ENCODE results near the gene ITGB8. TPM values are rescaled to one million over a fixed set of nuclear protein-coding genes. Genes with fewer than 3 reads are reported as not detected.
"Not testable (repeated sequence)": the region's sequence is repeated elsewhere in the genome, so short reads cannot be mapped to it uniquely, and the experiment has no call there.

ITGB8 gene
- total RNA-seq, 2 donors from 2014 or later, result 6.5 to 7.6 TPM

- H3K36me3 Mint-ChIP-seq (ENCODE audit: low read depth), result peaks cover 25% of the 10 kb centered on the region
- H3K27me3 Mint-ChIP-seq (ENCODE audit: insufficient read depth), result no peaks in the 10 kb centered on the region
- no peak for DNase-seq
- H3K4me3 Mint-ChIP-seq, result no peak overlapping the region
- Histone ChIP-seq H3K9ac (ENCODE audit: extremely low read depth, low read length, poor library complexity, severe bottlenecking) (no peak overlapping the region), H3K27ac (ENCODE audit: low read depth, low read length) (no peak overlapping the region), H3K27me3 (ENCODE audit: control insufficient read depth, insufficient read depth, low read length, poor library complexity, severe bottlenecking) (no peaks in the 10 kb centered on the region), H3K4me1 (ENCODE audit: control insufficient read depth, insufficient read depth, low read length) (no peaks in the 10 kb centered on the region), H3K4me3 (ENCODE audit: low read length) (no peak overlapping the region), H3K36me3 (ENCODE audit: control insufficient read depth, insufficient read depth, low read length) (peaks cover 29% of the 10 kb centered on the region), H3K9me3 (ENCODE audit: control insufficient read depth, low read length) (peaks cover 4% of the 10 kb centered on the region)
- no peak overlapping the region for H3K27ac Mint-ChIP-seq
- H3K4me1 Mint-ChIP-seq, result no peaks in the 10 kb centered on the region
- TF ChIP-seq, protein P1, sequence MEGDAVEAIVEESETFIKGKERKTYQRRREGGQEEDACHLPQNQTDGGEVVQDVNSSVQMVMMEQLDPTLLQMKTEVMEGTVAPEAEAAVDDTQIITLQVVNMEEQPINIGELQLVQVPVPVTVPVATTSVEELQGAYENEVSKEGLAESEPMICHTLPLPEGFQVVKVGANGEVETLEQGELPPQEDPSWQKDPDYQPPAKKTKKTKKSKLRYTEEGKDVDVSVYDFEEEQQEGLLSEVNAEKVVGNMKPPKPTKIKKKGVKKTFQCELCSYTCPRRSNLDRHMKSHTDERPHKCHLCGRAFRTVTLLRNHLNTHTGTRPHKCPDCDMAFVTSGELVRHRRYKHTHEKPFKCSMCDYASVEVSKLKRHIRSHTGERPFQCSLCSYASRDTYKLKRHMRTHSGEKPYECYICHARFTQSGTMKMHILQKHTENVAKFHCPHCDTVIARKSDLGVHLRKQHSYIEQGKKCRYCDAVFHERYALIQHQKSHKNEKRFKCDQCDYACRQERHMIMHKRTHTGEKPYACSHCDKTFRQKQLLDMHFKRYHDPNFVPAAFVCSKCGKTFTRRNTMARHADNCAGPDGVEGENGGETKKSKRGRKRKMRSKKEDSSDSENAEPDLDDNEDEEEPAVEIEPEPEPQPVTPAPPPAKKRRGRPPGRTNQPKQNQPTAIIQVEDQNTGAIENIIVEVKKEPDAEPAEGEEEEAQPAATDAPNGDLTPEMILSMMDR (conservative IDR thresholded peaks at IDR 0.05), result no peak
- WGBS, 2 experiments (ENCODE audit: insufficient coverage in 1 of 2, insufficient read length in 1 of 2), result 100% methylated on average over 1 of the region's 1 CpG; no CpG with 5 or more reads in 1 of the 2 experiments
- no peaks in the 10 kb centered on the region for H3K9me3 Mint-ChIP-seq
Measured at GRCh38 chr7:20385126-20385525, 54.4 kb downstream of the ITGB8 start.

- no peak for DNase-seq
- Histone ChIP-seq H3K27ac (ENCODE audit: low read depth, low read length) (no peak overlapping the region), H3K9ac (ENCODE audit: extremely low read depth, low read length, poor library complexity, severe bottlenecking) (no peak overlapping the region), H3K36me3 (ENCODE audit: control insufficient read depth, insufficient read depth, low read length) (peaks cover 19% of the 10 kb centered on the region), H3K27me3 (ENCODE audit: control insufficient read depth, insufficient read depth, low read length, poor library complexity, severe bottlenecking) (no peaks in the 10 kb centered on the region), H3K4me3 (ENCODE audit: low read length) (no peak overlapping the region), H3K9me3 (ENCODE audit: control insufficient read depth, low read length) (no peaks in the 10 kb centered on the region), H3K4me1 (ENCODE audit: control insufficient read depth, insufficient read depth, low read length) (no peaks in the 10 kb centered on the region)
- no peak overlapping the region for H3K27ac Mint-ChIP-seq
- no peaks in the 10 kb centered on the region for H3K9me3 Mint-ChIP-seq
- no peaks in the 10 kb centered on the region for H3K27me3 Mint-ChIP-seq (ENCODE audit: insufficient read depth)
- H3K4me3 Mint-ChIP-seq, result no peak overlapping the region
- 100% methylated on average over 1 of the region's 1 CpG for WGBS, 2 experiments (ENCODE audit: insufficient coverage in 1 of 2, insufficient read length in 1 of 2)
- H3K36me3 Mint-ChIP-seq (ENCODE audit: low read depth), result peaks cover 12% of the 10 kb centered on the region
- TF ChIP-seq, protein P1 (conservative IDR thresholded peaks at IDR 0.05), result no peak
- no peaks in the 10 kb centered on the region for H3K4me1 Mint-ChIP-seq
Measured at GRCh38 chr7:20388084-20388483, 57.4 kb downstream of the ITGB8 start.

GRCh38 chr7:20389192-20389591, 58.5 kb downstream of the ITGB8 start:
- not testable (repeated sequence) for H3K4me1 Mint-ChIP-seq; H3K4me3 Mint-ChIP-seq; H3K9me3 ChIP-seq (ENCODE audit: control insufficient read depth, low read length); H3K27ac Mint-ChIP-seq; H3K27me3 Mint-ChIP-seq (ENCODE audit: insufficient read depth); H3K27ac ChIP-seq (ENCODE audit: low read depth, low read length); H3K4me3 ChIP-seq (ENCODE audit: low read length); H3K9ac ChIP-seq (ENCODE audit: extremely low read depth, low read length, poor library complexity, severe bottlenecking); H3K4me1 ChIP-seq (ENCODE audit: control insufficient read depth, insufficient read depth, low read length); H3K9me3 Mint-ChIP-seq; DNase-seq; H3K27me3 ChIP-seq (ENCODE audit: control insufficient read depth, insufficient read depth, low read length, poor library complexity, severe bottlenecking)
- WGBS, 2 experiments (ENCODE audit: insufficient coverage in 1 of 2, insufficient read length in 1 of 2), result 98 to 100% methylated on average over 1 to 2 of the region's 2 CpGs
- H3K36me3 Mint-ChIP-seq (ENCODE audit: low read depth), result peaks cover 15% of the 10 kb centered on the region
- peaks cover 14% of the 10 kb centered on the region for H3K36me3 ChIP-seq (ENCODE audit: control insufficient read depth, insufficient read depth, low read length)

DNA sequence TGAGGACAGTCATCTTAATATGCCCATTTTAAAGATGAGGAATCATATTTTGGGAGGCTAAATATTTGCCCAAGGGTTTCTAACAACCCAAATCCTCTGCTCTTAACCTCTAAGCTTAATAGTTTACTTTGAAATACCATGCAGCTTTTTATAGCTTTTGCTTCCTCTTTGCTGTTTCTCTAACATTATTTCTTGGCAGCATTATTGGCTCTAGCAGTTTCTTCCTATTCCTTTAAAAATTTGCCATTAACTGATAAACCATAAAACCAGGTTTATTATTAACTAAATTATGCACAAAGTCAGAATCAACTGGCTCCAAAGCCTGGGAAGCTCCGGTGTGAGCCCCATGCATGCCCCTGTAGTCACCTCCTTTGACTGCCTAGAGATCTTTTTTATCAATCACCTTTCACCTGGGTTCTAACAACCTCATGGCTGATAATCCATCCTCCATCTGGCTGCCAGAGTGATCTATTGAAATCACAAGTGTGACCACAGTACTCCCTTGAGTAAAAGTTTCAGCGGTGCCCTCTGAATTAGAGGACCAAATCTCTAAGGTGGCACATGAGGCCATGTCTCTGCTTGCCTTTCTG, 62.4 kb downstream of the ITGB8 start:
- WGBS, 2 experiments (ENCODE audit: insufficient coverage in 1 of 2, insufficient read length in 1 of 2), result 93 to 100% methylated on average over 2 of the region's 2 CpGs
- Mint-ChIP-seq H3K27ac (no peak overlapping the region), H3K27me3 (ENCODE audit: insufficient read depth) (no peaks in the 10 kb centered on the region), H3K4me3 (no peak overlapping the region), H3K36me3 (ENCODE audit: low read depth) (peaks cover 18% of the 10 kb centered on the region), H3K4me1 (no peaks in the 10 kb centered on the region), H3K9me3 (no peaks in the 10 kb centered on the region)
- no peaks in the 10 kb centered on the region for H3K9me3 ChIP-seq (ENCODE audit: control insufficient read depth, low read length)
- TF ChIP-seq, protein P1 (conservative IDR thresholded peaks at IDR 0.05), result no peak
- no peak overlapping the region for H3K27ac ChIP-seq (ENCODE audit: low read depth, low read length)
- no peak for DNase-seq
- H3K36me3 ChIP-seq (ENCODE audit: control insufficient read depth, insufficient read depth, low read length), result peaks cover 21% of the 10 kb centered on the region
- H3K27me3 ChIP-seq (ENCODE audit: control insufficient read depth, insufficient read depth, low read length, poor library complexity, severe bottlenecking), result no peaks in the 10 kb centered on the region
- no peak overlapping the region for H3K4me3 ChIP-seq (ENCODE audit: low read length)
- no peaks in the 10 kb centered on the region for H3K4me1 ChIP-seq (ENCODE audit: control insufficient read depth, insufficient read depth, low read length)
- H3K9ac ChIP-seq (ENCODE audit: extremely low read depth, low read length, poor library complexity, severe bottlenecking), result no peak overlapping the region
